Stimulated activated CD8-positive, alpha-beta memory T cell treated with anti-CD3 and anti-CD28 coated beads, Interleukin-4, amount 100 ng/mL, for 24 hours (primary cell): ENCODE results near the gene CRYZL1.
"Not testable (repeated sequence)": the region's sequence is repeated elsewhere in the genome, so short reads cannot be mapped to it uniquely, and the experiment has no call there.

ENCODE experiments used
- DNase-seq: peaks from one replicate; pipeline ENCODE4 v3.0.0-alpha.2; 2020; ENCODE audit warnings: low read depth

The CRYZL1 gene

GRCh38 chr21:33626151-33626550, 15.4 kb downstream of the CRYZL1 start:
- not testable (repeated sequence) for DNase-seq

- no peak for DNase-seq
These were observed 19.3 kb downstream of the CRYZL1 start for GRCh38 chr21:33622253-33622652.

GRCh38 chr21:33619726-33620125, 21.8 kb downstream of the CRYZL1 start:
- no peak for DNase-seq

GRCh38 chr21:33618407-33618806, 23.1 kb downstream of the CRYZL1 start:
- DNase-seq: no peak

- DNase-seq: not testable (repeated sequence)
These were observed 24.0 kb downstream of the CRYZL1 start for GRCh38 chr21:33617565-33617964.

- no peak for DNase-seq
These were observed 30.4 kb downstream of the CRYZL1 start for GRCh38 chr21:33611006-33611744.

- no peak for DNase-seq
These were observed 33.0 kb downstream of the CRYZL1 start for GRCh38 chr21:33608559-33608958.

- no peak for DNase-seq
These were observed 43.5 kb downstream of the CRYZL1 start for GRCh38 chr21:33598051-33598450.

GRCh38 chr21:33588485-33589335, 52.8 kb downstream of the CRYZL1 start, which contains the start of gene DONSON:
Gene DONSON (minus strand): TSS chr21:33588684. CDS start chr21:33588641, 43 bp downstream.
- DNase-seq: peak; percentile 87

GRCh38 chr21:33587792-33588484, 53.6 kb downstream of the CRYZL1 start:
- no peak for DNase-seq

- no peak for DNase-seq
These were observed 54.6 kb downstream of the CRYZL1 start for GRCh38 chr21:33586927-33587326.

- no peak for DNase-seq
These were observed 57.1 kb downstream of the CRYZL1 start for GRCh38 chr21:33584455-33584854.

- no peak for DNase-seq
These were observed 62.5 kb downstream of the CRYZL1 start for GRCh38 chr21:33578959-33579542.

GRCh38 chr21:33578214-33578613, 63.3 kb downstream of the CRYZL1 start:
- DNase-seq: no peak

- not testable (repeated sequence) for DNase-seq
These were observed 64.8 kb downstream of the CRYZL1 start for GRCh38 chr21:33576741-33577141.

- DNase-seq: no peak
These were observed 69.2 kb downstream of the CRYZL1 start for GRCh38 chr21:33572350-33572749.

GRCh38 chr21:33569991-33570390, 71.5 kb downstream of the CRYZL1 start:
- DNase-seq: no peak

- DNase-seq: no peak
These were observed 73.1 kb downstream of the CRYZL1 start for GRCh38 chr21:33568448-33568847.

GRCh38 chr21:33567914-33568313, 73.6 kb downstream of the CRYZL1 start:
- no peak for DNase-seq

- DNase-seq: no peak
These were observed 75.0 kb downstream of the CRYZL1 start for GRCh38 chr21:33566514-33566913.

- DNase-seq: no peak
These were observed 79.2 kb downstream of the CRYZL1 start for GRCh38 chr21:33562389-33562788.

- no peak for DNase-seq
These were observed 80.2 kb downstream of the CRYZL1 start for GRCh38 chr21:33561373-33561772.
